Measurements from ENCODE around the gene PTPRA. TPM values are rescaled to one million over a fixed set of nuclear protein-coding genes. Genes with fewer than 3 reads are reported as not detected.

The PTPRA gene
- total and polyA plus RNA-seq, 2 of the 8 experiments (the other 6 are each of a cell fraction or from before 2014, with no cell fraction given), result 47.7 to 51.3 TPM

DNA sequence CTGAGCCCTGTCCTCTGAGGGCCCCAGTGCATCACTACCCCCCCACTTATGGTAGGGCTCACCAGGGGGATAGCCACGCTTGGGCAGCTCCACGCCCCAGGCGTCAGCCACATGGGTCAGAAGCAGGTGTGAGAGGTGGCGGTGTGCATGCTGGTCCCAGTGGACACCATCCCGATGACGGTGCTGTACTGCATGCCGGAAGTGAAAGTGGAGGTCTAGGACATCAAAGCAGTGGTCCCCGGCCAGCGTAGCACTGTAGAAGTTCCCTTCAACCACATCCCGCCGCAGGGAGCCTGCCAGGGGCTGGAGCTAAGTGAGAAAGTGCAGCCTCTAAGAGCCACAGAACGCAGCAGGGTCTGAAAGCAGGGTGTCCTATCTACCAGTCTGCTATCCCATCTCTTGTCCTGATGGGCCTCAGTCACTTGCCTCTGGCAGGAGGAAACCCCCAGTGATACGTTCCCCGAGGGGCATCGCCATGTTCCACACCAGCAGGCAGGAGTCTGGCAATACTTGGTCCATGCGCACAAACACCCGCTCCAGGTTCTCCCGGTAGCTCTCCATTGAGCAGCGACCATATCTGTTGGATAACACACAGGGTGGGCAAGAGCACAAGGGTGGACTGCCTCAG, 35.0 kb upstream of the PTPRA start:
- H3K9ac ChIP-seq (replicated peaks in 1 of 4; ENCODE audit: extremely low read depth in 1 of 4, low read depth in 3 of 4, low read length in 3 of 4), result no peak overlapping the region
- no peak overlapping the region for H3K18ac ChIP-seq (ENCODE audit: extremely low read depth, low read length)
- no peak overlapping the region for H2BK20ac ChIP-seq (ENCODE audit: low read length)
- no peak overlapping the region for H2BK120ac ChIP-seq (replicated peaks; ENCODE audit: low read depth, low read length)
- no peak overlapping the region for H2BK12ac ChIP-seq (ENCODE audit: low read depth, low read length)
- no peak for DNase-seq (ENCODE audit: low read depth in 1 of 2, low spot score in 2 of 2)
- H3K23ac ChIP-seq (ENCODE audit: insufficient read length), result no peak overlapping the region
- no peaks in the 10 kb centered on the region; a peak in 1 of 7 replicates for H3K4me1 ChIP-seq (replicated peaks in 1 of 4; ENCODE audit: control insufficient read depth in 3 of 4, insufficient read depth in 4 of 4, low read length in 3 of 4)
- H2AFZ ChIP-seq (ENCODE audit: low read length), result no peak overlapping the region
- POLR2A ChIA-PET (ENCODE audit: partially characterized antibody), result no interaction called here
- H3K79me1 ChIP-seq (ENCODE audit: low read depth, low read length), result no peaks in the 10 kb centered on the region
- TF ChIP-seq FOSL1 (IDR thresholded peaks at IDR 0.05; ENCODE audit: insufficient read depth, low read depth, low read length) (no peak), RBBP5 (IDR thresholded peaks at IDR 0.05; ENCODE audit: borderline replicate concordance, low read depth, low read length) (no peak), EZH2 (IDR thresholded peaks at IDR 0.05; ENCODE audit: low read depth, low read length, severe bottlenecking) (no peak), YY1 (IDR thresholded peaks at IDR 0.05; ENCODE audit: low read depth, low read length) (no peak), EGR1 (IDR thresholded peaks at IDR 0.05; ENCODE audit: borderline replicate concordance, low read depth, low read length) (no peak), JUND (IDR thresholded peaks at IDR 0.05; ENCODE audit: low read length) (no peak), POLR2A (IDR thresholded peaks at IDR 0.05; ENCODE audit: control extremely low read depth in 1 of 2, low read depth in 2 of 2, low read length in 2 of 2) (no peak), CTBP2 (IDR thresholded peaks at IDR 0.05; ENCODE audit: borderline replicate concordance, insufficient read depth, insufficient read length, low read length) (no peak)
- TF ChIP-seq, protein P1, sequence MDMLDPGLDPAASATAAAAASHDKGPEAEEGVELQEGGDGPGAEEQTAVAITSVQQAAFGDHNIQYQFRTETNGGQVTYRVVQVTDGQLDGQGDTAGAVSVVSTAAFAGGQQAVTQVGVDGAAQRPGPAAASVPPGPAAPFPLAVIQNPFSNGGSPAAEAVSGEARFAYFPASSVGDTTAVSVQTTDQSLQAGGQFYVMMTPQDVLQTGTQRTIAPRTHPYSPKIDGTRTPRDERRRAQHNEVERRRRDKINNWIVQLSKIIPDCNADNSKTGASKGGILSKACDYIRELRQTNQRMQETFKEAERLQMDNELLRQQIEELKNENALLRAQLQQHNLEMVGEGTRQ (IDR thresholded peaks at IDR 0.05; ENCODE audit: low read length), result no peak
- peaks cover 5 to 20% (median 18%) of the 10 kb centered on the region in 4 experiments for H3K27me3 ChIP-seq (replicated peaks in 1 of 4; ENCODE audit: control insufficient read depth in 3 of 4, extremely low read depth in 1 of 4, insufficient read depth in 3 of 4, low read length in 3 of 4)
- no peak overlapping the region for H3K4ac ChIP-seq (replicated peaks; ENCODE audit: insufficient read length, low read depth, low read length)
- no peak for FAIRE-seq
- H3K79me2 ChIP-seq (ENCODE audit: control insufficient read depth in 1 of 2, insufficient read depth in 2 of 2, low read length in 2 of 2), result no peaks in the 10 kb centered on the region
- peaks cover 0 to 5% (median 0%) of the 10 kb centered on the region in 4 experiments; a peak in 1 of 8 replicates for H3K36me3 ChIP-seq (ENCODE audit: control insufficient read depth in 2 of 4, insufficient read depth in 4 of 4, low read length in 3 of 4)
- H3K4me2 ChIP-seq (ENCODE audit: insufficient read depth in 1 of 2, low read depth in 2 of 2, low read length in 2 of 2), result no peak overlapping the region
- peaks cover 9% of the 10 kb centered on the region; the same call in 1 of the 2 replicates for H3K23me2 ChIP-seq (ENCODE audit: low read depth, low read length)
- H2BK5ac ChIP-seq (ENCODE audit: low read depth, low read length), result no peak overlapping the region
- no peak overlapping the region for H3K14ac ChIP-seq (ENCODE audit: insufficient read length)
- no peak overlapping the region for H4K5ac ChIP-seq (ENCODE audit: insufficient read length, low read depth, low read length)
- no peak overlapping the region for H2BK15ac ChIP-seq (ENCODE audit: low read length)
- peaks cover 0 to 5% of the 10 kb centered on the region in 2 experiments for H4K20me1 ChIP-seq (replicated peaks in 1 of 2; ENCODE audit: control insufficient read depth in 1 of 2, insufficient read depth in 2 of 2, low read length in 2 of 2)
- no peak overlapping the region for H4K8ac ChIP-seq (ENCODE audit: extremely low read depth, insufficient read depth, low read length)
- H4K91ac ChIP-seq (replicated peaks; ENCODE audit: insufficient read length, low read length), result no peak overlapping the region
- no peak overlapping the region for H3K4me3 ChIP-seq (ENCODE audit: extremely low read depth in 1 of 4, insufficient read depth in 2 of 4, low read depth in 3 of 4, low read length in 4 of 4)
- no peak overlapping the region for H3K27ac ChIP-seq (ENCODE audit: low read depth, low read length)
- CTCF ChIA-PET (ENCODE audit: partially characterized antibody), result interaction anchor here (1.6 to 4.1 kb wide), 3 partner anchors 13 to 150 kb away, joined by 5 to 20 read pairs (median 5); no protein-coding TSS in a partner anchor
- H2AK5ac ChIP-seq (ENCODE audit: low read depth, low read length), result no peak overlapping the region
- 92% methylated on average over 19 of the region's 19 CpGs; no CpG with 5 or more reads in 1 of the 2 experiments for WGBS, 2 experiments (ENCODE audit: extremely low coverage in 1 of 2, insufficient coverage in 1 of 2, insufficient read length in 1 of 2, insufficient replicate concordance in 2 of 2, low coverage in 1 of 2, low lambda C conversion rate in 2 of 2, missing lambda C conversion rate in 1 of 2)
- H3K56ac ChIP-seq (replicated peaks; ENCODE audit: insufficient read length, low read depth, low read length), result no peak overlapping the region
- peaks cover 0 to 6% of the 10 kb centered on the region in 2 experiments; a peak in 1 of 4 replicates for H3K9me3 ChIP-seq (ENCODE audit: insufficient read depth in 2 of 2, low read depth in 1 of 2, low read length in 1 of 2)
